ENCODE results near the gene PAGE2B.

DNA sequence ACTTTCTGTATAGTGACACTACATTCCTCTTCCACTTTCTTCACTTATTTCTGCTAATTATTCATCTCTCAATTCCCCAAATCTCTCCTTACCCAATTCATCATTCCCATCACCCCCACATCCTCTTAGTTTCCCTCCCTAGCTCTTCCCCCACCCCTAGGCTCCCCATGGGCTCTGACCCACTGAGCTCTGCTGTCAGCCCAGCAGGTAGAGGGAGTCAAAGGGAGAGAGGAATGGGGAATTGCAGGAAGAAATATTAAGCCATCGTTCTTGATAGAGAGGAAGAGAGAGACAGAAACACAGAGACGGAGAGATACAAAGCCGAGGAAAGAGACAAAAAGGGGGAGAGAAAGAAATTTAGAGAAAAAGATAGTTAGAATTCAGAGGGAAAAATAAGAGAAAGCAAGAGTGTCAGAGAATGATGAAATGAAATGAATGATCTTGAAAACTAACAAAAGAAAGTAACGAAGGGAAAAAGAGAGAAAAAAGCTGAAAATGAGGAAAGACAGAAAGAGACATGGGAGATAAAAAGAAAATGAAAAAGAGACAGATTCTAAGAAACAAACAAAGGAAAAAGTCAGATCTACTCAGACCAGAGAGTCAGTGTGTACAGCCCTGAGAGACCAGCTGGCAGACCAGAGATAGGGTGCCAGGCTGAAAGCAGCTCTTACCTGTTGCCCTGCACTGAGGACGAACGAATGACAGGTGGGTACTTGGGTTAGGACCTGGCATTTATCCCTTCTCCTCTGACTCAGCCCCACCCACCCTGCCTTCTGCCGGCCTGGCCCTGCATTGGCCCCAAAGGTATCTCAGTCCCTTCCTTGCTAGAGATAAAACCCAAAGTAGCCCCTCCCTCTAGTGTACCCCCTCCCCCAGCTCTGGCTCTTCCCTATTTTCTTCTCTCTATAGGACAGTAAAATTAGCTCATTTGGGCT, 44.3 kb upstream of the PAGE2B start, which contains the start of gene ALAS2:
- TF ChIP-seq CTCF (IDR thresholded peaks at IDR 0.05; ENCODE audit: insufficient read depth, low read length) (no peak), POLR2AphosphoS5 (IDR thresholded peaks at IDR 0.05; ENCODE audit: low read depth) (no peak), GABPA (IDR thresholded peaks at IDR 0.05; ENCODE audit: low read depth) (no peak), SPI1 (IDR thresholded peaks at IDR 0.05; ENCODE audit: borderline replicate concordance, low read depth) (no peak)

Measured in HL-60 (cell line).